HG03521 (cell line): ENCODE results near the gene ZNF525.
"Not testable (repeated sequence)": the region's sequence is repeated elsewhere in the genome, so short reads cannot be mapped to it uniquely, and the experiment has no call there.

ENCODE experiments used
- ATAC-seq: cut with Tn5 transposase; IDR thresholded peaks from one replicate; pipeline ENCODE4 v1.9.1; 2021; ENCODE audit warnings: mild to moderate bottlenecking, moderate library complexity; ENCODE audit not compliant: unreplicated experiment

ZNF525 gene

GRCh38 chr19:53365134-53365898 lies at the start of gene ZNF525:
ZNF525 (plus strand) TSS chr19:53365705; CDS start chr19:53372282, 6,577 bp downstream.
- ATAC-seq: peak; percentile 97

GRCh38 chr19:53328967-53329366 lies 36.5 kb upstream of the ZNF525 start:
- no peak for ATAC-seq

- no peak for ATAC-seq
Measured at GRCh38 chr19:53332484-53332883, 33.0 kb upstream of the ZNF525 start.

- no peak for ATAC-seq
Measured at GRCh38 chr19:53333066-53333462, 32.4 kb upstream of the ZNF525 start.

GRCh38 chr19:53333463-53334449 lies 31.7 kb upstream of the ZNF525 start, which contains the start of gene ZNF845:
ZNF845 (plus strand) TSS chr19:53333749; CDS start chr19:53341308, 7,559 bp downstream.
- ATAC-seq: peak; percentile 97

- not testable (repeated sequence) for ATAC-seq
Measured at GRCh38 chr19:53344403-53344802, 21.1 kb upstream of the ZNF525 start.

- no peak for ATAC-seq
Measured at GRCh38 chr19:53355739-53356138, 9.8 kb upstream of the ZNF525 start.

GRCh38 chr19:53357821-53358581 lies 7.5 kb upstream of the ZNF525 start:
- no peak for ATAC-seq

- ATAC-seq: not testable (repeated sequence)
Measured at GRCh38 chr19:53360056-53360455, 5.4 kb upstream of the ZNF525 start.

- ATAC-seq: peak; percentile 34
Measured at GRCh38 chr19:53365899-53366493, 491 bp downstream of the ZNF525 start.

GRCh38 chr19:53372196-53372595 lies 6.7 kb downstream of the ZNF525 start:
- ATAC-seq: no peak

GRCh38 chr19:53374288-53374687 lies 8.8 kb downstream of the ZNF525 start:
- ATAC-seq: no peak

GRCh38 chr19:53374743-53375142 lies 9.2 kb downstream of the ZNF525 start:
- ATAC-seq: no peak

- no peak for ATAC-seq
Measured at GRCh38 chr19:53381376-53381775, 15.9 kb downstream of the ZNF525 start.

GRCh38 chr19:53388168-53388567 lies 22.7 kb downstream of the ZNF525 start:
- no peak for ATAC-seq

GRCh38 chr19:53388904-53389303 lies 23.4 kb downstream of the ZNF525 start:
- no peak for ATAC-seq

GRCh38 chr19:53389571-53389970 lies 24.1 kb downstream of the ZNF525 start:
- ATAC-seq: no peak

- ATAC-seq: no peak
Measured at GRCh38 chr19:53389978-53390377, 24.5 kb downstream of the ZNF525 start.

- ATAC-seq: no peak
Measured at GRCh38 chr19:53394522-53394973, 29.0 kb downstream of the ZNF525 start.
